Right ventricle myocardium inferior (tissue), 1 donor: Measurements from ENCODE around the gene PDCL2. TPM values are rescaled to one million over a fixed set of nuclear protein-coding genes. Genes with fewer than 3 reads are reported as not detected.
"Not testable (repeated sequence)": the region's sequence is repeated elsewhere in the genome, so short reads cannot be mapped to it uniquely, and the experiment has no call there.

Source experiments
- ATAC-seq: fragments of 200-7000 bp; cut with Tn5 transposase; one replicate; pipeline ENCODE4 v1.9.1; 2020; ENCODE audit warnings: mild to moderate bottlenecking, moderate library complexity
- DNase-seq: peaks from one replicate; pipeline ENCODE4 v3.0.0; 2021; ENCODE audit errors: missing footprints
- intact Hi-C: fragments of 100-400 bp; cut with DNase I; formaldehyde crosslinking; loops from one replicate; pipeline ENCODE4 v1.11.0; 2022
- long read RNA-seq: library from polyadenylated mRNA; unstranded; transcript quantifications from one replicate; pipeline ENCODE4 v2.0.0, GENCODE V29; 2021
- total RNA-seq: library from RNA; stranded (reverse); fragmentation: NEBNext Ultra II Directional; extraction: Animal tissue kit (Norgen Biotek cat#: 25700); gene quantifications from one replicate; pipeline ENCODE4 v1.2.1, GENCODE V29; 2021
- donor health status: DM: no; HTN: yes; CAD: no; lungs with severe emphysema.

PDCL2 gene, protein sequence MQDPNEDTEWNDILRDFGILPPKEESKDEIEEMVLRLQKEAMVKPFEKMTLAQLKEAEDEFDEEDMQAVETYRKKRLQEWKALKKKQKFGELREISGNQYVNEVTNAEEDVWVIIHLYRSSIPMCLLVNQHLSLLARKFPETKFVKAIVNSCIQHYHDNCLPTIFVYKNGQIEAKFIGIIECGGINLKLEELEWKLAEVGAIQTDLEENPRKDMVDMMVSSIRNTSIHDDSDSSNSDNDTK
- not detected for total RNA-seq
- long read RNA-seq, result 0 reads

- DNase-seq, result peak; percentile 48
These were observed at the start of gene PDCL2 for GRCh38 chr4:55592014-55592413. Gene PDCL2 (minus strand): TSS chr4:55592245. CDS start chr4:55592109, 136 bp downstream.

GRCh38 chr4:55637272-55637820 lies 45.3 kb upstream of the PDCL2 start:
- DNase-seq, result no peak
- ATAC-seq, result no peak
- intact Hi-C loops, result no loop called here

More at GRCh38 chr4:55592014-55592413, at the start of gene PDCL2:
- intact Hi-C loops, result no loop called here
- no peak for ATAC-seq

DNA sequence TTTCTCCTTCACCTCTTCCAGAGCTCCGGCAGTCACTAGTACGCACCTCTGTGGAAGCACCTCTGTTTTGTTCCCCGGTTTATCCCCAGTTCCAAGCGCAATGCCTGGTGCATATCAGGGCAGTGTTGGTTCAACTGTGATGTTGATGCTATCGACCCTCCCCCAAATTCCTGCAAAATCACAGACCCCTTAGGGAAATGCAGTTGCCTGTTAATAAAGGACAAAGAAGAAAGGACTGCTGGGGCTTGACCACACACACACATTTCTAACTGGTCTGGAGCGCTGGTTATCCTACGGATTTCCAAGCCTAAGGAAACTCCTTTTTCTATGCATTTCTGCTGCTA lies 44.6 kb upstream of the PDCL2 start:
- intact Hi-C loops, result no loop called here
- no peak for ATAC-seq
- DNase-seq, result no peak

- intact Hi-C loops, result no loop called here
- ATAC-seq (no peak), DNase-seq (peak; percentile 64)
These were observed 44.0 kb upstream of the PDCL2 start, which contains the start of gene NMU for GRCh38 chr4:55635741-55636655. Gene NMU (minus strand): TSS chr4:55636298. CDS start chr4:55636192, 106 bp downstream.

- intact Hi-C loops, result no loop called here
- ATAC-seq (no peak), DNase-seq (no peak)
These were observed 43.2 kb upstream of the PDCL2 start for GRCh38 chr4:55635282-55635681.

GRCh38 chr4:55634417-55635128 lies 42.5 kb upstream of the PDCL2 start:
- intact Hi-C loops, result no loop called here
- DNase-seq (no peak), ATAC-seq (no peak)

GRCh38 chr4:55633903-55634302 lies 41.9 kb upstream of the PDCL2 start:
- intact Hi-C loops, result no loop called here
- DNase-seq (no peak), ATAC-seq (no peak)

DNA sequence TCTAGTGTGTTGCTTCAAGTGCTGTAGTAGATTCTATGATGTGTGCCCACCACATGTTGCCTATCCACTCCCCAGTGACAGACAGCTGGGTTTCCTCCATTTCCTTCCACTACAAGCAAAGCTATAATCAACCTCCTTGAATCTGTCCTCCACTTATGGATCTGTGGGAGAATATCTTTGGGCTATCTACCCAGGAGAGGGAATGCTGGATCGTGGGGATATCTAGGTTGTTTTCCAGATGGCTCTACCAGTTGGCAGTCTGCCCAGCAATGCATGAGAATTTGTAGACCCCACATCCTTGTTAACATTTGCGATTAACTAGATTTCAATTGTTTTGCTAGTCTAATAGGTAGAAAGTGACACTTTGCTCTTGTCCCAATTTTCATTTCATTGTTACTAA lies 33.8 kb upstream of the PDCL2 start:
- ATAC-seq, result no peak
- intact Hi-C loops, result no loop called here
- no peak for DNase-seq

GRCh38 chr4:55624063-55624462 lies 32.0 kb upstream of the PDCL2 start:
- intact Hi-C loops, ATAC-seq, DNase-seq: not testable (repeated sequence)

GRCh38 chr4:55618546-55619143 lies 26.6 kb upstream of the PDCL2 start:
- intact Hi-C loops, result no loop called here
- DNase-seq, result no peak
- no peak for ATAC-seq

DNA sequence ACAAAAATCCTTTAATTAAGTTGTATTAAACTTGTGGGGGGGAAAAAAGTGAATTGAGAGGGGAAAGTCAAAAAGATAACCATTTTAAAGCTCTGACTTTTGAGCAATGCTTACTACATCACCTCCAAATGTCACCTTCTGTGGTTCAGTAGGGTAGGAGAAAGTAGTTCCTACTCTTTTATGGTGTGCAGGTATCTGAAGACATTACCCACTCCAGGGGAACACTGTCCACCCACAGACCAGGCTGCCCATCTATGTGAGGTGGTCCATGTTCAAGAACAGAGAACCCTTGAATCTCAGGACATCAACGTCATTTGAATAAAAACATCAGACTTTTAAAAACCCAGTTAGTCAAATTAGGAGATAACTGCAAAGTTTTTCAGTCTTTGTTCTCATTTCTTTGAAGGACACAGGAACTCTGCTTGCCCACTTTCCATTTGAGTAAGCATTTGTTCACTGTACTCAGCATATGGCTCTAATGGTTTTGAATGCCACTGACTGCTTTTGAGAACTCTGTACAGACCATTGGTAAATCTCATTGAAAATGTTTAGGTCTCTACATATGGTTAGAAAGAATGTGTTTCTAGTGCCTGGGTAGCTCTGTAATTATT lies 25.6 kb upstream of the PDCL2 start:
- DNase-seq (no peak), ATAC-seq (no peak)
- intact Hi-C loops, result no loop called here

DNA sequence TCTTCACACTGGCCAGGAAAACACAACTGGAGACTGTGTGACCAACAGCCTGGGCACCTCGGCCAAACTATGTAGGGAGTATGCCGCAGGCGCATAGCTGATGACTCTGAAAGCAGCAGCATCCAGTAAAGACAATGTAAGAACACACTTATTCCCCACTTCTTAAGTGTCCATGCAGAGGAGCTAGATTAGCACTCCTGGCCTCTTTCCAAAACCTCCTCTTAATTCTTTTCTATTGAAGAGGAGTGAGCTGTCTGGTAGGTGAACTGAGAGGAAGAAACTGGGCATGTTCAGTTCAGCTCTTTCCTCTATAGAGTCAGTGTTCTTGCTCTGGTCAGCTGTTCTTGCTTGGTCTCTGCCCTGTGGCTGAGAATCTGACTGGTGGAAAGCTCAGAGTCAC lies 23.0 kb upstream of the PDCL2 start:
- ATAC-seq (no peak), DNase-seq (no peak)
- intact Hi-C loops, result no loop called here

DNA sequence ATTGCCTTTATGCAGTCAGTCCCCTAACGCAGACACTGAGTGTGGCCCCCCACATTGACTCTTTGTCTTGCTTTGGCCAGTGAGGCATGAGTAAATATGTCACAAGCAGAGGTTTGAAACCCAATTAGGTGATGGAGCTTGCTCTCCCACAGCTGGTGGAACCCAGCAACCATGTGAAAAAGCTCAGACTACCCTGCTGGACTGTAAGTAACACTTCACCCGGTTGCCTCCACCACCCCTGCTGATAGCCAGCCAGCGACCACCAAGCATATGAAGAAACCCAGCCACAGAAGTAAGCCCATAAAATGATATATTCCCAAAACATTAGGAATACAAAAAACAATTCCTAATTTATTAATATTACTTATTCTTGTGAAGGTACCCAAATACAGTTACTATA lies 21.6 kb upstream of the PDCL2 start:
- intact Hi-C loops, result no loop called here
- DNase-seq (no peak), ATAC-seq (no peak)

GRCh38 chr4:55612341-55612740 lies 20.3 kb upstream of the PDCL2 start:
- DNase-seq, result no peak
- intact Hi-C loops, result no loop called here
- no peak for ATAC-seq

DNA sequence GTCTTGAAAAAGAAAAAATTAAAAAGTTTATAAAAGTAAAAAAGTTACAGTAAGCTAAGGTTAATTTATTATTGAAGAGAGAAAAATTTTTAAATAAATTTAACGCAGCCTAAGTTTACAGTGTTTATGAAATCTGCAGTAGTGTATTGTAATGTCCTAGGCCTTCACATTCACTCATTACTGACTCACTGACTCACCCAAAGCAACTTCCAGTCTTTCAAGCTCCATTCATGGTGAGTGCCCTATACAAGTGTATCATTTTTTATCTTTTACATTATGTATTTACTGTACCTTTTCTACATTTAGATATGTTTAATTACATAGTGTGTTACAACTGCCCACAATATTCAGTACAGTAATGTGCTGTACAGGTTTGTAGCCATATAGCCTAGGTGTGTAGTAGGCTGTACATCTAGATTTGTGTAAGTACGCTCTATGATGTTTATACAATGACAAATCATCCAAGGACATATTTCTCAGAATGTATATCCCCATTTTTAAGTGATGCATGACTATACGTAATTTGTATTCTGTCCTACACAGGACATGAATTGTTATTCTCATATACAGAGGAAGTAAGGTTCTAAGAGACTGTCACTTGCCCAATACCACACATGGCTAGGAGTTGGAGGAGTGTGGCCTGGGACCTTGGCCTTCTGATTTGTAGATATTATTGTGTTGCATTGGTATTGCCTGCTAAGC lies 19.5 kb upstream of the PDCL2 start:
- ATAC-seq (no peak), DNase-seq (no peak)
- intact Hi-C loops, result no loop called here

- DNase-seq (no peak), ATAC-seq (no peak)
- intact Hi-C loops, result no loop called here
These were observed 18.3 kb upstream of the PDCL2 start for GRCh38 chr4:55610381-55610780.

DNA sequence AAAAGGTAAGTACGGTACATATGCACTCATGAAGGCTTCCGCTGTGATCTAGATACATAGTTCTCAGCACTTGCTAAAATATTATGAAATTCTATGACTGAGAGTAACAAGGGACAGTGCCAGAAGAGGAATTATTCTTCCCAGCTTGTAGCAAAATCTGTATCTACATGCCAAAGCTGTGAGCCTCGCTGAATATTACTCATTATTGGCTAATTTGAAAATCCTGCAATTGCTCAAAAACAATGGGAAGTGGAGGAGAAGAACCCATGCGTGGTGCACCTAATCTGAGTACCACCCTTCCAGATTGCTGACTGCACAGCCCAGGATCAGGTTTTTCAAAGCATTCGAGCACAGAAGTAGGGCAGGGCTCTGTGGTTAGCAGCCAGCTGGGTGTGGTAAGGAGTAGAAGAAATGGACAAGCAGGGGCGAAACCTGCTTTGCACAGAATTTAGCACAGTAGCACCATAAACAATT lies 17.4 kb upstream of the PDCL2 start:
- no peak for ATAC-seq
- intact Hi-C loops, result no loop called here
- no peak for DNase-seq

DNA sequence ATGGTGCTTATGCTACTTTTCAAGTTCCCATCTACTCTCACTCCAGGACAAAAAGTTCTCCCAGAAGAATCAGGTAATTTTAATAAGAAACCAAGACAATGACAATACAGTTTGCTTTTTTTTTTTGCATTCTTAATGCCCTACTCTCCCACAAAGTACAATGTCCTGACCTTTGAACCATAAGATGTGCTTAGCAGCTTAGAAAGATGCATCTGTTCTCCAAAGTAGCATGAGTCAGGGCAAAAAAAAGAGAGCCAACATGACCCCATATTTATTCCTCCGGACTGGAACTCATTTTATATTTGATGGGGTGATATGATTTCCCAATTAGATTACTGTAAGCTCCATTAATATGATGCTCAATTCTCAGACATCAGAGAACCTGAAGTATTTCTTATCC lies 16.5 kb upstream of the PDCL2 start:
- no peak for DNase-seq
- no peak for ATAC-seq
- intact Hi-C loops, result no loop called here
